GM21367 (cell line): Measurements from ENCODE around the gene RAB6B.

Experiments used
- ATAC-seq: cut with Tn5 transposase; IDR thresholded peaks from one replicate; pipeline ENCODE4 v1.9.1; 2021; ENCODE audit not compliant: unreplicated experiment

RAB6B gene

GRCh38 chr3:133896002-133896761 lies 500 bp upstream of the RAB6B start:
- no peak for ATAC-seq

GRCh38 chr3:133894353-133895207 lies 1.1 kb downstream of the RAB6B start:
- ATAC-seq, result no peak

GRCh38 chr3:133893683-133894352 lies 1.9 kb downstream of the RAB6B start:
- no peak for ATAC-seq

- no peak for ATAC-seq
Measured at GRCh38 chr3:133892541-133893231, 3.0 kb downstream of the RAB6B start.

- no peak for ATAC-seq
Measured at GRCh38 chr3:133891662-133892378, 3.9 kb downstream of the RAB6B start.

- no peak for ATAC-seq
Measured at GRCh38 chr3:133890972-133891644, 4.6 kb downstream of the RAB6B start.

GRCh38 chr3:133890037-133890436 lies 5.6 kb downstream of the RAB6B start:
- no peak for ATAC-seq

GRCh38 chr3:133888726-133889340 lies 6.8 kb downstream of the RAB6B start:
- no peak for ATAC-seq

GRCh38 chr3:133887803-133888703 lies 7.6 kb downstream of the RAB6B start:
- no peak for ATAC-seq

- ATAC-seq, result no peak
Measured at GRCh38 chr3:133887074-133887802, 8.4 kb downstream of the RAB6B start.

- no peak for ATAC-seq
Measured at GRCh38 chr3:133886031-133886722, 9.5 kb downstream of the RAB6B start.

GRCh38 chr3:133884887-133885711 lies 10.6 kb downstream of the RAB6B start:
- ATAC-seq, result no peak

- ATAC-seq, result no peak
Measured at GRCh38 chr3:133884054-133884886, 11.4 kb downstream of the RAB6B start.

- no peak for ATAC-seq
Measured at GRCh38 chr3:133883641-133884040, 12.0 kb downstream of the RAB6B start.

- no peak for ATAC-seq
Measured at GRCh38 chr3:133882986-133883586, 12.6 kb downstream of the RAB6B start.
